HG02870 (cell line): ENCODE measurements around the gene MACC1.

Source experiments
- ATAC-seq: cut with Tn5 transposase; IDR thresholded peaks from one replicate; pipeline ENCODE4 v1.9.1; 2021; ENCODE audit warnings: mild to moderate bottlenecking, moderate library complexity; ENCODE audit not compliant: unreplicated experiment

Gene MACC1

GRCh38 chr7:20217193-20217948 is at the start of gene MACC1:
MACC1 (minus strand) TSS chr7:20217384; CDS start chr7:20161862, 55,522 bp downstream.
- ATAC-seq, result peak; percentile 32

GRCh38 chr7:20264623-20265022 is 47.4 kb upstream of the MACC1 start:
- no peak for ATAC-seq

GRCh38 chr7:20260223-20260622 is 43.0 kb upstream of the MACC1 start:
- no peak for ATAC-seq

GRCh38 chr7:20257212-20257611 is 40.0 kb upstream of the MACC1 start:
- ATAC-seq, result no peak

- no peak for ATAC-seq
Observed at GRCh38 chr7:20249920-20250319, 32.7 kb upstream of the MACC1 start.

GRCh38 chr7:20249376-20249775 is 32.2 kb upstream of the MACC1 start:
- no peak for ATAC-seq

- no peak for ATAC-seq
Observed at GRCh38 chr7:20246236-20246635, 29.1 kb upstream of the MACC1 start.

- ATAC-seq, result no peak
Observed at GRCh38 chr7:20244334-20245120, 27.3 kb upstream of the MACC1 start.

GRCh38 chr7:20241911-20242261 is 24.7 kb upstream of the MACC1 start:
- ATAC-seq, result peak; percentile 32

GRCh38 chr7:20241194-20241910 is 24.2 kb upstream of the MACC1 start:
- no peak for ATAC-seq

GRCh38 chr7:20240080-20240926 is 23.1 kb upstream of the MACC1 start:
- ATAC-seq, result peak; percentile 54

GRCh38 chr7:20238754-20239324 is 21.7 kb upstream of the MACC1 start:
- peak; percentile 78 for ATAC-seq

GRCh38 chr7:20238194-20238753 is 21.1 kb upstream of the MACC1 start:
- ATAC-seq, result no peak

- no peak for ATAC-seq
Observed at GRCh38 chr7:20237464-20238193, 20.4 kb upstream of the MACC1 start.

- no peak for ATAC-seq
Observed at GRCh38 chr7:20236790-20237189, 19.6 kb upstream of the MACC1 start.

- ATAC-seq, result no peak
Observed at GRCh38 chr7:20236043-20236442, 18.9 kb upstream of the MACC1 start.

GRCh38 chr7:20235288-20235687 is 18.1 kb upstream of the MACC1 start:
- no peak for ATAC-seq

GRCh38 chr7:20233362-20233761 is 16.2 kb upstream of the MACC1 start:
- no peak for ATAC-seq

- no peak for ATAC-seq
Observed at GRCh38 chr7:20232848-20233247, 15.7 kb upstream of the MACC1 start.
